Memory B cell (primary cell): ENCODE measurements around the gene ESRRA.

ENCODE experiments used
- ATAC-seq: fragments of 150-1000 bp; cut with Tn5 transposase; 2 replicates; pipeline ENCODE4 v1.10.0; 2021; ENCODE audit warnings: low read depth, mild to moderate bottlenecking, moderate library complexity
- DNase-seq, 2 donors: peaks; one replicate each; pipeline ENCODE4 v3.0.0; 2022; ENCODE audit warnings: low spot score in 2 of 2
- H3K27ac Mint-ChIP-seq: one replicate; pipeline ENCODE4 v1.8.0; 2022; ENCODE audit warnings: mild to moderate bottlenecking, moderate library complexity, mixed read lengths
- H3K27me3 Mint-ChIP-seq: one replicate; pipeline ENCODE4 v1.8.0; 2022; ENCODE audit warnings: mixed read lengths
- H3K36me3 Mint-ChIP-seq: one replicate; pipeline ENCODE4 v1.8.0; 2022; ENCODE audit warnings: mild to moderate bottlenecking, mixed read lengths
- H3K4me1 Mint-ChIP-seq: one replicate; pipeline ENCODE4 v1.8.0; 2022; ENCODE audit warnings: mixed read lengths
- H3K4me3 Mint-ChIP-seq: one replicate; pipeline ENCODE4 v1.8.0; 2022; ENCODE audit warnings: mild to moderate bottlenecking, moderate library complexity, mixed read lengths
- H3K9me3 Mint-ChIP-seq: one replicate; pipeline ENCODE4 v1.8.0; 2022; ENCODE audit warnings: mixed read lengths

ESRRA gene

DNA sequence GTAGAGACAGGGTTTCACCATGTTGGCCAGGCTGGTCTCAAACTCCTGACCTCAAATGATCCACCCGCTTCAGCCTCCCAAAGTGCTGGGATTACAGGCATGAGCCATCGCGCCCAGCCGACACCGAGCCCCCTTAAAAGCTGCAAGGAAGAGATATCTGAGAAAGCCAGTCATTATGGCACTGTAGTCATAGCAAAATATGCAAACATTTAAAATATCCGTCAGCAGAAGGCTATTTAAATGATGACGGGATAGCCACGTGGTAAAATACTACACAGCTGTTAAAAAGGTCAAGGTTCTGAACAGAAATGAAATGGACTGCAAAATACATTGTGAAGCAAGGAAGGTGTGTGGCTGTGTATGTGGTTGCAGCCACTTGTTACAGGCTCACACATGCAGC is 28.2 kb downstream of the ESRRA start:
- no peak for ATAC-seq
- Mint-ChIP-seq H3K27ac (no peak overlapping the region), H3K27me3 (no peaks in the 10 kb centered on the region), H3K4me3 (no peak overlapping the region), H3K36me3 (no peaks in the 10 kb centered on the region), H3K9me3 (no peaks in the 10 kb centered on the region), H3K4me1 (peaks cover 27% of the 10 kb centered on the region)
- no peak for DNase-seq

DNA sequence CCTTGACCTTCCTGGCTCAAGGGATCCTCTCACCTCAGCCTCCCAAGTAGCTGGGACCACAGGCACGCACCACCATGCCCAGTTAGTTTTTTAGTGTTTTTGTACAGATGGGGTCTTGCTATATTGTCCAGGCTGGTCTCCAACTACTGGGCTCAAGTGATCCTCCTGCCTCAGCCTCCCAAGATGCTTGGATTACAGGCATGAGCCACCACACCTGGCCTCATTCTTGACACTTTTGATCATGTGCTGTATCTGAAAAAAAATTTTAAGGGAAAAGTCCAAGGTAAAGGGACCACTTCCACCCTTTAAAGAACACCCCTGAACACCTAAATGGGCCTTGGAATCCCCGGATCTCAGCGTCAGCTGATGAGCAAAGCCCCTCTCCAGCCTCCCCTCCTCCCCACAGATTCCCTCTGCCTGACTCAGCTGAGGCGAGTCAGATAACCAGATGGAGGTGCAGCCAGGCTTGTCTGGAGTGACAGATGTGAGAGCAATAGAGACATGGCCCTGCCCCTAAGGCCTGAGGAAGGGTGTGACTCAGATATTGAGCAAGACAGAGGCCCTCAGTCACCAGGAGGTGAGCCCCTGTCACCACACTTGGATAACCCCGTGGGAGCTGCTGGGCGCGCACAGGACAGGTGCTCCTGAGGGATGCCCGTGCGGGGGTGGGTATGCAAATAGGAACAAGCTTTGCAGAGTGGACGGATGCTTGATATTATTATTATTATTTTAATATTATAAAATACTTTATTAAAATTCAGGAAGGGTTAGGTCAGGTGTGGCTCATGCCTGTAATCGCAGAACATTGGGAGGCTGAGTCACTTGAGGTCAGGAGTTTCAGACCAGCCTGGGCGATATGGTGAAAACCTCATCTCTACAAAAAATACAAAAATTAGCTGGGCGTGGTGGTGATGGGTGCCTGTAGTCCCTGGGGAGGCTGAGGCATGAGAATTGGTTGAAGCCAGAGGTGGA is 29.7 kb downstream of the ESRRA start:
- peak overlapping the region; percentile 67 for H3K4me3 Mint-ChIP-seq
- peak overlapping the region; percentile 81 for H3K27ac Mint-ChIP-seq

DNA sequence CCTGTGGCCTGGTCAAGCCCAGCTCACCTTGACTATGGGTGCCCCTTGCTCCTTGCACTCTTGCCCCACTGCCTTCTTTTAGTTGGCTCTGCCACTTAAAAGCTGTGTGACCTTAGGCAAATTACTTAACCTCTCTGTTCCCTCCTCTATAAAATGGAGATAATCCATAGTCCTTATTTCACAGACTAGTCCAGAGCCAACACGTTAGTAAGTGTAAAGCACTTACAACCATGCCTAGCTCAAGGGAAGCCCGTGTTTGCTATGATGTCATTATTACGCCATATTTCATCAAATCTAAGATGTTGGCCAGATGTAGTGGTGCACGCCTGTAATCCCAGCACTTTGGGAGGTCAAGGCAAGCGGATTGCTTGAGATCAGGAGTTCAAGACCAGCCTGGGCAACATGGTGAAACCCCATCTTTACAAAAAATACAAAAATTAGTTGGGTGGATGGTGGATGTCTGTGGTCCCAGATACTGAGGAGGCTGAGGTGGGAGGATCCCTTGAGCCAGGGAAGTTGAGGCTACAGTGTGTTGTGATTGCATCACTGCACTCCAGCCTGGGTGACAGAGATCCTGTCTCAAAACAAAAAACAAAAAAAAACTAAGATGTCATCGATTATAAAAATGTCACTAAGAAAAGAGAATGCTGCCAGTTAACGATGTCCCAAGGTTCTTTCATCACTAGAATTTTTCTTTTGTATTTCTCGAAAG is 32.4 kb downstream of the ESRRA start:
- DNase-seq: no peak
- Mint-ChIP-seq H3K4me3 (no peak overlapping the region), H3K27ac (no peak overlapping the region), H3K27me3 (no peaks in the 10 kb centered on the region), H3K36me3 (peaks cover 6% of the 10 kb centered on the region), H3K9me3 (no peaks in the 10 kb centered on the region), H3K4me1 (peaks cover 45% of the 10 kb centered on the region)
- no peak for ATAC-seq

More for the DNA sequence above, 29.7 kb downstream of the ESRRA start:
- DNase-seq (peak; percentile 45 to 46), ATAC-seq (peak; percentile 63)
- no peaks in the 10 kb centered on the region for H3K27me3 Mint-ChIP-seq
- H3K36me3 Mint-ChIP-seq: no peaks in the 10 kb centered on the region
- H3K9me3 Mint-ChIP-seq: no peaks in the 10 kb centered on the region
- H3K4me1 Mint-ChIP-seq: peaks cover 37% of the 10 kb centered on the region

DNA sequence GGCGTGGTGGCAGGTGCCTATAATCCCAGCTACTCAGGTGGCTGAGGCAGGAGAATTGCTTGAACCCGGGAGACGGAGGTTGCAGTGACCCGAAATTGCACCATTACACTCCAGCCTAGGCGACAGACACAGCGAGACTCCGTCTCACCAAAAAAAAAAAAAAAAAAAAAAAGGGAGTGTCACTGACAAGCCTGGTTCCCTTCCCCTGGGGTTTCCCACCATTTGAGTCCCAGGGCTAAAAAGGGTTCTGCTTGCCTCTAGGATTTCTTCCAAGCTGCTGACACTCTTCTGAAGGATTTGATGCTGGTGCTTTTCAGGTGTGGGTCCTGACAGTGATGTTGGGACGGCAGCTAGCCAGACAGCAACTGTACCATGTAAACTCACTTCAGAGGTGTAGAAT is 33.4 kb downstream of the ESRRA start:
- peak overlapping the region; percentile 91 for H3K4me3 Mint-ChIP-seq
- H3K4me1 Mint-ChIP-seq: peaks cover 45% of the 10 kb centered on the region
- H3K27me3 Mint-ChIP-seq: no peaks in the 10 kb centered on the region
- no peaks in the 10 kb centered on the region for H3K9me3 Mint-ChIP-seq
- peaks cover 7% of the 10 kb centered on the region for H3K36me3 Mint-ChIP-seq
- H3K27ac Mint-ChIP-seq: peak overlapping the region; percentile 99
- DNase-seq (no peak), ATAC-seq (no peak)

DNA sequence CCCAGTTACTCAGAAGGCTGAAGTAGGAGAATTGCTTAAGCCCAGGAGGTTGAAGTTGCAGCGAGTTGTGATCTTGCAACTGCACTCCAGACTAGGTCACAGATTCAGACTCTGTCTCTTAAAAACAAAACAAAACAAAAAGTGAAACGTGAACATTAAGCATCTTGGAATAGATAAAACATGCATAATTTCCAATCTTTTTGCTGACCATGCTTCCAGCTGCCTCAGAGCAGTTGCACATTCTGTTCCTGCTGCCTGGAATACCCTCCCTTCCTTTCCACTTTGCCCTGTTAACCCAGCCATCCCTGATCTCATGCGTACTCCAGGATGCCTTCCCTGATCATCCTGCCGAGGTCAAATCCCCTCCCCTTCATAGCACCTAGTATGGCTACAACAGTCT is 34.0 kb downstream of the ESRRA start:
- no peaks in the 10 kb centered on the region for H3K27me3 Mint-ChIP-seq
- peak overlapping the region; percentile 91 for H3K4me3 Mint-ChIP-seq
- H3K36me3 Mint-ChIP-seq: peaks cover 7% of the 10 kb centered on the region
- peaks cover 45% of the 10 kb centered on the region for H3K4me1 Mint-ChIP-seq
- ATAC-seq (no peak), DNase-seq (no peak)
- H3K27ac Mint-ChIP-seq: peak overlapping the region; percentile 99
- H3K9me3 Mint-ChIP-seq: no peaks in the 10 kb centered on the region

DNA sequence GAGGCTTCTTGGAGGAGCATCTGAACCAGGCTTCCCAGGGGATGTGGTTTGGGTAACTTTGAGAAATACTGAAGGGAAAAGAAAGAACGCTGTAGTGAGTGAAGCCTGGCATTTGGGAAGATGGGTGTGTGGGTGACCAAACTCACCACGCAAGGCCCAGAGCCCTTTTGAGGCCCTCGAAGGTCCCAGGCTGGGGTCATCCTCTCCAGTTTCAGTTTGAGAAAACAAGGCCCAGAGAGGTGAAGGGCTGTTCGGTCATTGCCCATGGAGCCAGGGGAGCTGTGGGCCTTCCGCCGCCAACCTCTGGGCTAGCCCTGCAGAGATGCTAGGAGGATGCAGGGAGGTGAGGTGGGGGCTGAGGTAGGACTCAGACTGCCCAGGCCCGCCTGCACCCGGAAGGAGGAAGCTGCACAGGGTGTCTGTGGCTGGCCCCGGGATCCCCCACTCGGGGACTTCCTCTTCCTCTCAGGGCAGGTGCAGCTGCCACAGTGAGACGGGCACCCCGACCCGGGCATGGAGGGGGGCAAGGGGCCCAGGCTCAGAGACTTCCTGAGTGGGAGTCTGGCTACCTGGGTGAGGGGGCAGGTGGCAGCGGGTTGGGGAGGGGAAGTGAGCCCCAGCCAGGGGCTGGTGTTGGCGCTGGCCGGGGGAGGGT is 34.6 kb downstream of the ESRRA start, which contains the start of gene CCDC88B:
CCDC88B (plus strand) TSS at position 451 of the 655 bp plus-strand sequence; CDS start at position 514, 63 bp downstream.
- H3K27me3 Mint-ChIP-seq: no peaks in the 10 kb centered on the region
- H3K4me3 Mint-ChIP-seq: peak within 1 kb of the TSS; percentile 91
- peaks cover 7% of the 10 kb centered on the region for H3K36me3 Mint-ChIP-seq
- H3K4me1 Mint-ChIP-seq: peaks cover 41% of the 10 kb centered on the region
- DNase-seq (peak; percentile 85 to 93), ATAC-seq (peak; percentile 83)
- H3K27ac Mint-ChIP-seq: peak within 1 kb of the TSS; percentile 99
- H3K9me3 Mint-ChIP-seq: no peaks in the 10 kb centered on the region

DNA sequence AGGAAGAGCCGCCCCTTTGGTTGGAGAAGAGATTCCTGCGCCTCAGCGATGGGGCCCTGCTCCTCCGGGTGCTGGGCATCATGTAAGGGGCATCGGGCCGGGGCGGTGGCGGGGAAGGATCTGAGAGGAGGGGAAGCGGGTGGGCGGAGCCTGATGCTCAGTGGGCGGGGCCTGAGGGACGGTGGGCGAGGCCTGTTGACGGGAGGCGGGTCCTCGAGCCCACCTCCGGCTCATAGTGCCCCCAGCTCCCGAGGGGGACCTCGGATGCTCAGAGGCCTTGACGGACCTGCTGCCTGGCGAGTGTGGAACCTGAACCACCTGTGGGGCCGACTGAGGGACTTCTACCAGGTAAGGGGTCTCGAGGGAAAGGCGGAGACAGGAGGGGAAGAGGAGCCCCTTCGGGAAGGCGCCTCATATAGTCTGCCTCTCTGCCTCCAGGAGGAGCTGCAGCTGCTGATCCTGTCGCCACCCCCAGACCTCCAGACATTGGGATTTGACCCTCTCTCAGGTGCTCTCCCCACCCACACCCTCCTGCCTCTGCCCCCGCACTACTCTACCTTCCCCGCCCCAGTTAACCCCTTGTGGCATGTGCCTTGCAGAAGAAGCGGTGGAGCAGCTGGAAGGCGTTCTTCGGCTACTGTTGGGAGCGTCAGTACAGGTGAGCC is 35.5 kb downstream of the ESRRA start:
- no peaks in the 10 kb centered on the region for H3K27me3 Mint-ChIP-seq
- peak overlapping the region; percentile 99 for H3K27ac Mint-ChIP-seq
- peak overlapping the region; percentile 91 for H3K4me3 Mint-ChIP-seq
- peaks cover 37% of the 10 kb centered on the region for H3K4me1 Mint-ChIP-seq
- ATAC-seq (peak; percentile 45), DNase-seq (peak; percentile 79 to 93)
- no peaks in the 10 kb centered on the region for H3K9me3 Mint-ChIP-seq
- H3K36me3 Mint-ChIP-seq: peaks cover 10% of the 10 kb centered on the region

DNA sequence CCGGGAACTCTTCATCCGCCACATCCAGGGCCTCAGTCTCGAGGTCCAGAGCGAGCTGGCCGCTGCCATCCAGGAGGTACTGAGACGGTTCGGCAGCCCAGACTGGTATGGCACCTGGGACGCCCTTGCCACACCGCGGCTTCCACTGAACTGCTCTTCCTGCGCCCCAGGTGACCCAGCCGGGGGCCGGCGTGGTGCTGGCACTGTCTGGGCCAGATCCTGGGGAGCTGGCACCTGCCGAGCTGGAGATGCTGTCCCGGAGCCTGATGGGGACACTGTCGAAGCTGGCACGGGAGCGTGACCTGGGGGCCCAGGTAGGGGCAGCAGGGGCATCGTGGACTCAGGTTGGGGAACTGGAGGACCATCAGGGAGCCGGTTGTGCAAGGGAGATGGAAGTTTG is 36.1 kb downstream of the ESRRA start:
- H3K4me1 Mint-ChIP-seq: peaks cover 38% of the 10 kb centered on the region

DNA sequence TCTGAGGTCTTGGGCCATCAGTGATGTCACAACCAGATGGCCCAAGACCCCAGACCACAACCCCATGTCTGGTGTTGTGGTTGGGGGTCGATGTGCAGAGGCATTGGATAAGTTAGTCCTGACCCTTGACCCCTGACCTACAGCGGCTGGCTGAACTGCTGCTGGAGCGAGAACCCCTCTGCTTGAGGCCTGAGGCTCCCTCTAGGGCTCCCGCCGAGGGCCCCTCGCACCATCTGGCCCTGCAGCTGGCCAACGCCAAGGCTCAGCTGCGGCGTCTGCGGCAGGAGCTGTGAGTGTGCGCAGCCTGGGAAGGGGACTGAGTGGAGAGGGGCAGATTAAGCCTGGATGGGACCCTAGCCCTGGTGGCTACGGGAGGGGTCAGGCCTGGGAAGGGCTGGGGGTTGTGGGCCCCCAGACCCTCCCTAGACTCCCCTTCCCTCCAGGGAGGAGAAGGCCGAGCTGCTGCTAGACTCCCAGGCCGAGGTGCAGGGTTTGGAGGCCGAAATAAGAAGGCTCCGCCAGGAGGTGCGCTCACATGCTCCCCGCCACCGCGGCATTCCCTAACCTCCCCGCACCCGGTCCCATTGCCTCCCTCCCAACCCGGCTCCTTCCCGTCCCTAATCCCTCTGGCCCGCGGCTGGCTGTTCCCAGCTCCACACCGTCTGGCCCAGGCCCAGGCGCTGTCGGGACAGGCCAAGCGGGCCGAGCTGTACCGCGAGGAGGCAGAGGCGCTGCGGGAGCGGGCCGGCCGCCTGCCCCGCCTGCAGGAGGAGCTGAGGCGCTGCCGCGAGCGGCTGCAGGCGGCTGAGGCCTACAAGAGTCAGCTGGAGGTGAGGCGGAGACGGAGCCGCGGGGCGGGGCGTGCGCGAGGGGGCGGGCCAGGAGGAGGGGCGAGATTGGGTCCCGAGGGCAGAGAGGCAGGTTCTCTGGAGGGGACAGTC is 36.8 kb downstream of the ESRRA start:
- Mint-ChIP-seq H3K27me3 (no peaks in the 10 kb centered on the region), H3K36me3 (peaks cover 10% of the 10 kb centered on the region), H3K4me1 (peaks cover 36% of the 10 kb centered on the region), H3K9me3 (no peaks in the 10 kb centered on the region), H3K4me3 (peak overlapping the region; percentile 61), H3K27ac (peak overlapping the region; percentile 99)
- peak; percentile 57 for ATAC-seq
- peak; percentile 91 to 93 for DNase-seq

More for the DNA sequence above, 36.1 kb downstream of the ESRRA start:
- no peaks in the 10 kb centered on the region for H3K27me3 Mint-ChIP-seq
- no peak for ATAC-seq
- no peak for DNase-seq
- peak overlapping the region; percentile 91 for H3K4me3 Mint-ChIP-seq
- peak overlapping the region; percentile 99 for H3K27ac Mint-ChIP-seq
- H3K9me3 Mint-ChIP-seq: no peaks in the 10 kb centered on the region
- H3K36me3 Mint-ChIP-seq: peaks cover 10% of the 10 kb centered on the region

DNA sequence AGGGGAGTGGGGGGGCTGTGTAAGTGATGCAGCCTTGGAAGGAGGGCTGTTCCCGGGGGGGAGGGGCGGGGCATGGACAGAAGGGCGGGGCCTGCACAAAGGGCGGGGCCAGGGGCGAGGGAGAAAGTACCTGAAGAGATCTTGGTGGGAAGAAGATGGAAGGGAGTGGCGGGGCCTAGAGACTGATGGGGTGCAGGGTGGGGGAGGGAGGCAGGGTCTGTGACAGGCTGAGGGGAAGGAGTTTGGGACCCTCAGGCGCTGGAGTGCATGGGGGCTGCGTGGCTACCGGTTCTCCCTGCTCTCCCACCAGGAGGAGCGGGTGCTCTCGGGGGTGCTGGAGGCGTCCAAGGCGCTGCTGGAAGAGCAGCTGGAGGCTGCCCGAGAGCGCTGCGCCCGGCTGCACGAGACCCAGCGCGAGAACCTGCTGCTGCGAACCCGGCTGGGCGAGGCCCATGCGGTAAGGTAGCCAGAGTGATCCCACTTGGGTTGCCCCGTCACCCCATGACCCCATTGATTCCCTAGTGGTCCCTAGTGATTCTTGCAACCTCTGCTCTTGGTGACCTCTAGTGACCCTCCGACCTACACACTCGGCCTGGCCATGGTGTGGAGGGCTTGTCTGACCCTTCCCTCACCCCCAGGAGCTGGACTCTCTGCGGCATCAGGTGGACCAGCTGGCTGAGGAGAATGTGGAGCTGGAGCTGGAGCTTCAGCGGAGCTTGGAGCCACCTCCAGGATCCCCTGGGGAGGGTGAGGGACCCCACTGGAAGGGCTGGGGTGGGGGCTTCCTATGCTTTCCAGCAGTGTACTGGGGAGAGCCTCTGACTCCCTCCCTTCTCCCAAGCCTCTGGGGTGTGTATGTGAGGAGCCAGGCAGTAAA is 37.8 kb downstream of the ESRRA start:
- no peak overlapping the region for H3K4me3 Mint-ChIP-seq
- peaks cover 10% of the 10 kb centered on the region for H3K36me3 Mint-ChIP-seq
- no peak overlapping the region for H3K27ac Mint-ChIP-seq
- DNase-seq (no peak), ATAC-seq (no peak)
- H3K27me3 Mint-ChIP-seq: no peaks in the 10 kb centered on the region
- H3K4me1 Mint-ChIP-seq: peaks cover 36% of the 10 kb centered on the region
- no peaks in the 10 kb centered on the region for H3K9me3 Mint-ChIP-seq

DNA sequence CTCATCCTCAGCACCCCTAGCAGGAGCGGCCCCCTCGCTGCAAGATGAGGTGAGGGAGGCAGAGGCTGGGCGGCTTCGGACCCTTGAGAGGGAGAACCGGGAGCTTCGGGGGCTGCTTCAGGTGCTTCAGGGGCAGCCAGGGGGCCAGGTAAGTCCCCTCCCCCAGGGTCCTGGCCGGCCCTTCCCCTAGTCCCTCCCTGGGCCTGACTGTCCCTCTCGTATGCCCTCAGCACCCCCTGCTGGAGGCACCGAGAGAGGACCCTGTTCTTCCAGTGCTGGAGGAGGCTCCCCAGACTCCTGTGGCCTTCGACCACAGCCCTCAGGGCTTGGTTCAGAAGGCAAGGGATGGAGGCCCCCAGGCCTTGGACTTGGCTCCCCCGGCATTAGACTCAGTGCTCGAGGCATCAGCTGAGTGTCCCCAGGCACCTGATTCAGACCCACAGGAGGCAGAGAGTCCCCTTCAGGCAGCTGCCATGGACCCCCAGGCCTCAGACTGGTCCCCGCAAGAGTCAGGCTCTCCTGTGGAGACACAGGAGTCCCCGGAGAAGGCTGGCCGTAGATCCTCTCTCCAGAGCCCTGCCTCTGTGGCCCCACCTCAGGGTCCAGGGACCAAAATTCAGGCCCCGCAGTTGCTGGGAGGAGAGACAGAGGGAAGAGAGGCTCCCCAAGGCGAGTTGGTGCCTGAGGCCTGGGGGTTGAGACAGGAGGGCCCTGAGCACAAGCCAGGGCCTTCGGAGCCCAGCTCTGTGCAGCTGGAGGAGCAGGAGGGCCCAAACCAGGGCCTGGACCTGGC is 38.6 kb downstream of the ESRRA start:
- H3K27ac Mint-ChIP-seq: no peak overlapping the region
- H3K36me3 Mint-ChIP-seq: peaks cover 10% of the 10 kb centered on the region
- H3K4me1 Mint-ChIP-seq: peaks cover 36% of the 10 kb centered on the region

More for the DNA sequence above, 38.6 kb downstream of the ESRRA start:
- no peaks in the 10 kb centered on the region for H3K9me3 Mint-ChIP-seq
- no peaks in the 10 kb centered on the region for H3K27me3 Mint-ChIP-seq
- DNase-seq (no peak), ATAC-seq (no peak)
- H3K4me3 Mint-ChIP-seq: no peak overlapping the region
